Activated CD4-positive, CD25-positive, alpha-beta regulatory T cell treated with anti-CD3 and anti-CD28 coated beads, Interleukin-2, amount 50 U/mL, for 24 hours (primary cell): ENCODE data around the gene GABRB1.
"Not testable (repeated sequence)": the region's sequence is repeated elsewhere in the genome, so short reads cannot be mapped to it uniquely, and the experiment has no call there.

ENCODE experiments used
- ATAC-seq, 2 donors: fragments of 150-1000 bp; cut with Tn5 transposase; one replicate each; pipeline ENCODE4 v1.10.0; 2021; ENCODE audit warnings: mild to moderate bottlenecking in 1 of 2, moderate library complexity in 1 of 2

The GABRB1 gene

GRCh38 chr4:47213106-47213505, 181.7 kb downstream of the GABRB1 start:
- no peak for ATAC-seq

GRCh38 chr4:47213539-47213938, 182.2 kb downstream of the GABRB1 start:
- ATAC-seq, result no peak

GRCh38 chr4:47213971-47214370, 182.6 kb downstream of the GABRB1 start:
- ATAC-seq, result no peak

- ATAC-seq, result no peak
These were observed 184.4 kb downstream of the GABRB1 start for GRCh38 chr4:47215759-47216158.

- ATAC-seq, result no peak
These were observed 185.9 kb downstream of the GABRB1 start for GRCh38 chr4:47217291-47217690.

- no peak for ATAC-seq
These were observed 186.5 kb downstream of the GABRB1 start for GRCh38 chr4:47217884-47218283.

GRCh38 chr4:47218631-47219030, 187.3 kb downstream of the GABRB1 start:
- no peak for ATAC-seq

- no peak for ATAC-seq
These were observed 188.2 kb downstream of the GABRB1 start for GRCh38 chr4:47219586-47219985.

- ATAC-seq, result no peak
These were observed 190.4 kb downstream of the GABRB1 start for GRCh38 chr4:47221721-47222120.

- ATAC-seq, result no peak
These were observed 190.9 kb downstream of the GABRB1 start for GRCh38 chr4:47222276-47222675.

GRCh38 chr4:47224361-47224760, 193.0 kb downstream of the GABRB1 start:
- ATAC-seq, result no peak

- no peak for ATAC-seq
These were observed 204.4 kb downstream of the GABRB1 start for GRCh38 chr4:47235721-47236120.

- no peak for ATAC-seq
These were observed 207.3 kb downstream of the GABRB1 start for GRCh38 chr4:47238667-47239066.

GRCh38 chr4:47239649-47240048, 208.3 kb downstream of the GABRB1 start:
- ATAC-seq, result no peak

GRCh38 chr4:47251348-47252135, 220.2 kb downstream of the GABRB1 start:
- no peak for ATAC-seq

GRCh38 chr4:47263721-47264120, 232.4 kb downstream of the GABRB1 start:
- ATAC-seq, result no peak

GRCh38 chr4:47270201-47270888, 239.0 kb downstream of the GABRB1 start:
- no peak for ATAC-seq

- ATAC-seq, result no peak
These were observed 239.9 kb downstream of the GABRB1 start for GRCh38 chr4:47271291-47271690.

GRCh38 chr4:47274901-47275300, 243.5 kb downstream of the GABRB1 start:
- ATAC-seq, result no peak

GRCh38 chr4:47275595-47275994, 244.2 kb downstream of the GABRB1 start:
- no peak for ATAC-seq

GRCh38 chr4:47278631-47279030, 247.3 kb downstream of the GABRB1 start:
- ATAC-seq, result no peak

- no peak for ATAC-seq
These were observed 256.4 kb downstream of the GABRB1 start for GRCh38 chr4:47287735-47288134.

- no peak for ATAC-seq
These were observed 258.4 kb downstream of the GABRB1 start for GRCh38 chr4:47289805-47290204.

GRCh38 chr4:47290873-47291272, 259.5 kb downstream of the GABRB1 start:
- not testable (repeated sequence) for ATAC-seq
